CD4-positive, alpha-beta T cell treated with Interleukin-2 at 100 ng/mL for 4 hours (primary cell): ENCODE results near the gene VTA1.

Experiments
- DNase-seq: peaks from one replicate; pipeline ENCODE4 v3.0.0-alpha.2; 2020; ENCODE audit warnings: low spot score

Gene VTA1

DNA sequence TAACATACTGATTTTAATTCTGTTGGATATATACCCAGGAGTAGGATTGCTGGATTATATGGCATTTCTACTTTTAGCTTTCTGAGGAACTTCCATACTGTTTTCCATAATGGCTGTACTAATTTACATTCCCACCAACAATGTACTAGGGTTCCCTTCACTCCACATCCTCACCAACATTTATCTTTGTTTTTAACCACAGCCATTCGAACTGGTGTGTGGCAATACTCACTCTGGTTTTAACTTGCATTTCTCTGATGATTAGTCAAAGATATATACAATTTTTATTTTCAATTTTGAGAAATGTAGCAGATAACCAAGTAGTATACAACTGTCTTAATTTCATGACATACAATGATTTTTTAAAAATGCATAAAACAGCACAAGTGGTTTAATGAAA, 124.4 kb downstream of the VTA1 start:
- no peak for DNase-seq
